T-helper 1 cell (primary cell): Measurements from ENCODE around the gene AHDC1.
"Not testable (repeated sequence)": the region's sequence is repeated elsewhere in the genome, so short reads cannot be mapped to it uniquely, and the experiment has no call there.

ENCODE experiments used
- DNase-seq, 5 donors: peaks; one replicate each; pipeline ENCODE4 v3.0.0-alpha.2; 2012 to 2020

AHDC1 gene

GRCh38 chr1:27632387-27633297 is 28.7 kb upstream of the AHDC1 start:
- peak in 1 of 5 donors; percentile 56 for DNase-seq

GRCh38 chr1:27630859-27631491 is 27.0 kb upstream of the AHDC1 start:
- DNase-seq: no peak

- no peak for DNase-seq
Measured at GRCh38 chr1:27628712-27629111, 24.8 kb upstream of the AHDC1 start.

GRCh38 chr1:27627733-27628132 is 23.8 kb upstream of the AHDC1 start:
- DNase-seq: not testable (repeated sequence)

- DNase-seq: no peak
Measured at GRCh38 chr1:27627061-27627460, 23.1 kb upstream of the AHDC1 start.

- no peak for DNase-seq
Measured at GRCh38 chr1:27626031-27626935, 22.3 kb upstream of the AHDC1 start.

- no peak for DNase-seq
Measured at GRCh38 chr1:27624467-27625178, 20.7 kb upstream of the AHDC1 start.

GRCh38 chr1:27623327-27624212 is 19.6 kb upstream of the AHDC1 start:
- no peak for DNase-seq

- no peak for DNase-seq
Measured at GRCh38 chr1:27622828-27623227, 18.9 kb upstream of the AHDC1 start.

- DNase-seq: no peak
Measured at GRCh38 chr1:27621051-27621920, 17.3 kb upstream of the AHDC1 start.

GRCh38 chr1:27619782-27620438 is 16.0 kb upstream of the AHDC1 start:
- not testable (repeated sequence) for DNase-seq

- DNase-seq: peak in 1 of 5 donors; percentile 63
Measured at GRCh38 chr1:27618341-27619082, 14.6 kb upstream of the AHDC1 start.

- no peak for DNase-seq
Measured at GRCh38 chr1:27617420-27617819, 13.5 kb upstream of the AHDC1 start.

- DNase-seq: no peak
Measured at GRCh38 chr1:27616441-27616840, 12.5 kb upstream of the AHDC1 start.

- DNase-seq: no peak
Measured at GRCh38 chr1:27615346-27616192, 11.6 kb upstream of the AHDC1 start.

- no peak for DNase-seq
Measured at GRCh38 chr1:27614625-27615344, 10.8 kb upstream of the AHDC1 start.

GRCh38 chr1:27614043-27614624 is 10.2 kb upstream of the AHDC1 start:
- no peak for DNase-seq
